K562 (cell line): Measurements from ENCODE around the gene AIFM3. TPM values are rescaled to one million over a fixed set of nuclear protein-coding genes. Genes with fewer than 3 reads are reported as not detected.

Source experiments
- ATF4 ChIP-seq: fragments of 450-650 bp; formaldehyde crosslinking; IDR thresholded peaks from 2 replicates; pipeline ENCODE4 v1.4.0; 2022; ENCODE audit warnings: mild to moderate bottlenecking, moderate library complexity
- BCOR ChIP-seq: fragments of 450-650 bp; IDR thresholded peaks from 2 replicates; pipeline ENCODE4 v1.6.1; 2016
- CBX8 ChIP-seq: fragments of 200-600 bp; sonication (generic); IDR thresholded peaks from 2 replicates; pipeline ENCODE4 v1.6.1; 2012; ENCODE audit warnings: borderline replicate concordance, mixed run types, low read depth, mild to moderate bottlenecking, moderate library complexity, mixed read lengths, low read length, control low read depth, inconsistent platforms; ENCODE audit not compliant: poor library complexity, severe bottlenecking; ENCODE audit errors: extremely low read depth
- E2F5 ChIP-seq: sonication (generic); formaldehyde crosslinking; IDR thresholded peaks from 2 replicates; pipeline ENCODE4 v1.8.0; 2022; ENCODE audit warnings: mild to moderate bottlenecking, missing genetic modification reagents
- HNRNPLL ChIP-seq: fragments of 200-400 bp; formaldehyde crosslinking; IDR thresholded peaks from 2 replicates; pipeline ENCODE4 v1.6.1; 2017; ENCODE audit warnings: low read length, low read depth, mild to moderate bottlenecking; ENCODE audit not compliant: poor library complexity, severe bottlenecking
- NCOR1 ChIP-seq: fragments of 450-650 bp; IDR thresholded peaks from 2 replicates; pipeline ENCODE4 v1.6.1; 2016; ENCODE audit warnings: mild to moderate bottlenecking, moderate library complexity
- RBFOX2 ChIP-seq: fragments of 200-400 bp; formaldehyde crosslinking; IDR thresholded peaks from 2 replicates; pipeline ENCODE4 v1.6.1; 2017; ENCODE audit warnings: low read depth, mild to moderate bottlenecking, low read length, moderate library complexity
- TOE1 ChIP-seq, 2 experiments: fragments of 450-650 bp in 1 of 2; sonication (generic) in 1 of 2; formaldehyde crosslinking in 1 of 2; IDR thresholded peaks; 2 replicates each; pipeline versions ENCODE4 v1.7.1 to v1.8.0; 2016 to 2022; ENCODE audit warnings: borderline replicate concordance in 2 of 2, mild to moderate bottlenecking in 2 of 2, antibody characterized with exemption in 1 of 2, inconsistent platforms in 1 of 2, low read depth in 1 of 2, missing genetic modification reagents in 1 of 2, moderate library complexity in 1 of 2
- ZBED1 ChIP-seq: IDR thresholded peaks from 2 replicates; pipeline ENCODE4 v1.6.1; 2014
- ZBTB33 ChIP-seq: sonication (generic); formaldehyde crosslinking; IDR thresholded peaks from 2 replicates; pipeline ENCODE4 v1.8.1; 2023; ENCODE audit warnings: mild to moderate bottlenecking, missing genetic modification reagents
- ZKSCAN1 ChIP-seq: fragments of 150-350 bp; IDR thresholded peaks from 2 replicates; pipeline ENCODE4 v1.6.1; 2016; ENCODE audit warnings: low read depth, low read length
- ZNF384 ChIP-seq: IDR thresholded peaks from 2 replicates; pipeline ENCODE4 v1.6.1; 2012; ENCODE audit warnings: low read depth, low read length, improper control_type of control experiment
- ZNF609 ChIP-seq: sonication (generic); formaldehyde crosslinking; IDR thresholded peaks from 2 replicates; pipeline ENCODE4 v1.8.1; 2023; ENCODE audit warnings: missing genetic modification reagents, mild to moderate bottlenecking, borderline replicate concordance
- polyA plus RNA-seq, 8 experiments: library from polyadenylated mRNA; depleted of rRNA in 4 of 8; stranded (reverse) in 5 of 8; unstranded in 3 of 8; fragments of >200 nt; fragmentation: Nextera tagmentation in 2 of 8; fragmentation: Illumina TruSeq in 1 of 8; extraction: Ambion mirVana in 2 of 8; extraction: Trizol in 1 of 8; gene quantifications; 2 replicates each; pipeline versions ENCODE4 v1.2.1 to v1.2.3, GENCODE V29; 2011 to 2014; ENCODE audit warnings: inconsistent platforms in 1 of 8, missing spikeins in 1 of 8
- total RNA-seq, 7 experiments: library from RNA; depleted of rRNA in 6 of 7; stranded (reverse); fragments of >200 nt in 6 of 7; fragmentation: Illumina TruSeq in 2 of 7; extraction: Trizol in 2 of 7; gene quantifications; 2 replicates each; pipeline versions ENCODE4 v1.2.1 to v1.2.3, GENCODE V29; 2011 to 2021; ENCODE audit warnings: low replicate concordance in 1 of 7

AIFM3 gene
- total and polyA plus RNA-seq, 9 of the 15 experiments (the other 6 are each of a cell fraction or from before 2014, with no cell fraction given): 0.03 to 0.20 (median 0.07) TPM; not detected in 1

GRCh38 chr22:20965888-20966855 is 883 bp upstream of the AIFM3 start (continued):
- TF ChIP-seq BCOR (0 out of 2 replicates have a peak, but pooled peaks have one; percentile 23), NCOR1 (no peak), ZBED1 (0 out of 2 replicates have a peak, but pooled peaks have one; percentile 41), ZKSCAN1 (peak; percentile 94), E2F5 (CRISPR knock-in tag) (peak; percentile 60; the same call in 1 of the 2 replicates), TOE1 (IDR thresholded peaks at IDR 0.05; ENCODE audit: borderline replicate concordance) (no peak), TOE1 (CRISPR knock-in tag; IDR thresholded peaks at IDR 0.05; ENCODE audit: borderline replicate concordance, low read depth) (0 out of 2 replicates have a peak, but pooled peaks have one; percentile 32), ZNF384 (no peak), CBX8 (no peak), RBFOX2 (0 out of 2 replicates have a peak, but pooled peaks have one; percentile 2), HNRNPLL (peak; percentile 39), ZNF609 (CRISPR knock-in tag) (peak; percentile 57; the same call in 1 of the 2 replicates), ZBTB33 (CRISPR knock-in tag) (no peak), ATF4 (CRISPR knock-in tag) (no peak)
